Endometrial microvascular endothelial cells (primary cell): Measurements from ENCODE around the gene TMUB2. TPM values are rescaled to one million over a fixed set of nuclear protein-coding genes. Genes with fewer than 3 reads are reported as not detected.
"Not testable (repeated sequence)": the region's sequence is repeated elsewhere in the genome, so short reads cannot be mapped to it uniquely, and the experiment has no call there.

Source experiments
- in situ Hi-C: cut with HindIII; loops from 2 replicates; pipeline ENCODE4 v1.10.0; 2017; ENCODE audit warnings: low sequenced_read_pairs, low pct_unique_long_range_greater_than_20kb; ENCODE audit errors: inconsistent ontology term
- total RNA-seq: library from RNA; depleted of rRNA; stranded (reverse); fragments of >200 nt; gene quantifications from one replicate; pipeline ENCODE4 v1.2.3, GENCODE V29; 2015; ENCODE audit errors: inconsistent ontology term

Gene TMUB2
- total RNA-seq, 1 donor from 2014 or later: 49.2 TPM

DNA sequence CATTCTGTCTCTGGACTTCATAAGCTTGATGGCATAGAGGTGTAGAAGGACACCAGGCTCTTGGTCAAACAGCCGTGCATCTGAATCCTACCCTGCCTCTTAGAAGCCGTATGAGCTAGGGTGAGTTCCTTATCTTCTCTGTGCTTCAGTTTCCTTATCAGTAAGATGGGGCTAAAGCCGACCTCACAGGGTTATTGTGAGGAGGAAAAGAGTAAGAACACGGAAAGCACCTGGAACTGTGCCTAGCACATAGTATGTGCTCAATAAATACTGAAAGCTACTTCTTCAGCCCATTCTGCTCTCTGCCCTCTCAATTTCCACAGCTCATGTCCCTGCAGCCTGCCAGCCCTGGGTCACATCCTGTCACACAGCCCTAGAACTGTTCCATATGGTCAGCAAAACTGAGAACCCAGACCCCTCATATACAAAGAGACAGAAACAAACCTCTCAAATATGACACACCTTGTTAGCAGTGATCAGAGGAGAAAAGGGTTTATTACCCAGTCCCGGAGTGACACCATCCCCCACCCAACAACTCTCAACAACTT lies 49.7 kb downstream of the TMUB2 start:
- in situ Hi-C loops: no loop called here

GRCh38 chr17:44237886-44238285 lies 51.1 kb downstream of the TMUB2 start:
- in situ Hi-C loops: not testable (repeated sequence)

DNA sequence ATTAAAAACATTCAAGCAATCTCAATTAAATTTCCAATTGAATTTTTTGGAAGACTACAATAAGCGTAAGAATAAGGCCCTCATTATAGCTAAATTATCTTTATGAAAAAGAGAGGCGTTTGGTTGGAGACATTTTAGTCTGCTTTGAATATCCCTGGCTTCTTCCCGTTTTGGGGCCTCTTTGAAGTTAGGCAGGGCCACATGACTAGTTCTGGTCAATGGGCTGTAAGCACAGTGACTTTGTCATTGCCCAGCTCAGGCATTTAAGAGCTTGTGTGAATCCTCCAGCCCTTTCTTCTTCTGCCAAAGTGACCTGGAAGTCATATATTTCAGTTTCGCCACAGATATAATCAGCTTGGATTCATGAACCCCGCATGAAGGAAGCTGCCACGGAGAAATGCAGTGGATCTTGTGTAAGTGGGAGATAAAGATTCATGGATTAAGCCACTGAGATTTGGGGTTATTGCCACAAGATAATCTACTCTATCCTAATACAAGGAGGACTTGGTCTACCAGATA lies 54.4 kb downstream of the TMUB2 start:
- in situ Hi-C loops: no loop called here

Other genes with a start within 250 kb of the TMUB2 start
- not detected for gene PPY, start 244.5 kb upstream of the TMUB2 start, total RNA-seq
- not detected for gene PYY, start 233.0 kb upstream of the TMUB2 start, total RNA-seq
- gene NAGS, start 182.3 kb upstream of the TMUB2 start, total RNA-seq: 19.8 TPM
- 43.9 TPM for gene TMEM101, start 172.0 kb upstream of the TMUB2 start, total RNA-seq
- gene LSM12, start 120.3 kb upstream of the TMUB2 start, total RNA-seq: 61.8 TPM
- 65.1 TPM for gene G6PC3, start 116.2 kb upstream of the TMUB2 start, total RNA-seq
- 6.2 TPM for gene HDAC5, start 63.3 kb upstream of the TMUB2 start, total RNA-seq
- 6.1 TPM for gene HROB, start 45.0 kb upstream of the TMUB2 start, total RNA-seq
- gene ASB16, start 16.3 kb upstream of the TMUB2 start, total RNA-seq: not detected
- 60.0 TPM for gene ATXN7L3, start 12.9 kb downstream of the TMUB2 start, total RNA-seq
- 46.0 TPM for gene UBTF, start 32.7 kb downstream of the TMUB2 start, total RNA-seq
- not detected for gene SLC4A1, start 81.2 kb downstream of the TMUB2 start, total RNA-seq
- gene RUNDC3A, start 121.6 kb downstream of the TMUB2 start, total RNA-seq: not detected
- 149 TPM for gene SLC25A39, start 137.9 kb downstream of the TMUB2 start, total RNA-seq
- 391 TPM for gene GRN, start 158.3 kb downstream of the TMUB2 start, total RNA-seq
- gene FAM171A2, start 176.9 kb downstream of the TMUB2 start, total RNA-seq: 3.3 TPM
- 0.46 TPM for gene ITGA2B, start 202.7 kb downstream of the TMUB2 start, total RNA-seq